PFSK-1 (cell line): ENCODE results near the gene CALB2.

ENCODE experiments used
- TAF1 ChIP-seq: IDR thresholded peaks from 2 replicates; pipeline ENCODE4 v1.6.1; 2012; ENCODE audit warnings: low read length, control low read depth, borderline replicate concordance; ENCODE audit not compliant: insufficient read depth
- TF ChIP-seq, protein P1 (sequence below), 2 experiments: IDR thresholded peaks; 2 replicates each; pipeline versions ENCODE4 v1.6.1 to v1.8.0; 2011 to 2012; ENCODE audit warnings: low read depth in 2 of 2, low read length in 2 of 2, control low read depth in 1 of 2, inconsistent platforms in 1 of 2, mild to moderate bottlenecking in 1 of 2, moderate library complexity in 1 of 2; ENCODE audit not compliant: insufficient read depth in 1 of 2

- TF ChIP-seq, protein P1, sequence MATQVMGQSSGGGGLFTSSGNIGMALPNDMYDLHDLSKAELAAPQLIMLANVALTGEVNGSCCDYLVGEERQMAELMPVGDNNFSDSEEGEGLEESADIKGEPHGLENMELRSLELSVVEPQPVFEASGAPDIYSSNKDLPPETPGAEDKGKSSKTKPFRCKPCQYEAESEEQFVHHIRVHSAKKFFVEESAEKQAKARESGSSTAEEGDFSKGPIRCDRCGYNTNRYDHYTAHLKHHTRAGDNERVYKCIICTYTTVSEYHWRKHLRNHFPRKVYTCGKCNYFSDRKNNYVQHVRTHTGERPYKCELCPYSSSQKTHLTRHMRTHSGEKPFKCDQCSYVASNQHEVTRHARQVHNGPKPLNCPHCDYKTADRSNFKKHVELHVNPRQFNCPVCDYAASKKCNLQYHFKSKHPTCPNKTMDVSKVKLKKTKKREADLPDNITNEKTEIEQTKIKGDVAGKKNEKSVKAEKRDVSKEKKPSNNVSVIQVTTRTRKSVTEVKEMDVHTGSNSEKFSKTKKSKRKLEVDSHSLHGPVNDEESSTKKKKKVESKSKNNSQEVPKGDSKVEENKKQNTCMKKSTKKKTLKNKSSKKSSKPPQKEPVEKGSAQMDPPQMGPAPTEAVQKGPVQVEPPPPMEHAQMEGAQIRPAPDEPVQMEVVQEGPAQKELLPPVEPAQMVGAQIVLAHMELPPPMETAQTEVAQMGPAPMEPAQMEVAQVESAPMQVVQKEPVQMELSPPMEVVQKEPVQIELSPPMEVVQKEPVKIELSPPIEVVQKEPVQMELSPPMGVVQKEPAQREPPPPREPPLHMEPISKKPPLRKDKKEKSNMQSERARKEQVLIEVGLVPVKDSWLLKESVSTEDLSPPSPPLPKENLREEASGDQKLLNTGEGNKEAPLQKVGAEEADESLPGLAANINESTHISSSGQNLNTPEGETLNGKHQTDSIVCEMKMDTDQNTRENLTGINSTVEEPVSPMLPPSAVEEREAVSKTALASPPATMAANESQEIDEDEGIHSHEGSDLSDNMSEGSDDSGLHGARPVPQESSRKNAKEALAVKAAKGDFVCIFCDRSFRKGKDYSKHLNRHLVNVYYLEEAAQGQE (IDR thresholded peaks at IDR 0.05; ENCODE audit: insufficient read depth in 1 of 2, low read depth in 2 of 2, low read length in 2 of 2) = no peak
- no peak for TF ChIP-seq TAF1
Observed at GRCh38 chr16:71328151-71328550, 30.4 kb upstream of the CALB2 start.
